WTC11 (cell line): Measurements from ENCODE around the gene FOXC1. TPM values are rescaled to one million over a fixed set of nuclear protein-coding genes. Genes with fewer than 3 reads are reported as not detected.

Source experiments
- ATAC-seq: fragments of 200-7000 bp; cut with Tn5 transposase; 2 replicates; pipeline ENCODE4 v1.10.0; 2021; ENCODE audit warnings: mild to moderate bottlenecking, moderate library complexity
- CTCF ChIA-PET: fragments of 300-600 bp; sonication (Branson Sonifier 250); formaldehyde crosslinking; loops from one replicate; lab custom pipeline; 2021; ENCODE audit warnings: antibody characterized with exemption; lab: Charles Lee
- POLR2A ChIA-PET: fragments of 350-600 bp; sonication (Branson Sonifier 250); formaldehyde crosslinking; loops from one replicate; lab custom pipeline; 2021; ENCODE audit warnings: antibody characterized with exemption; lab: Charles Lee
- DNase-seq: peaks from one replicate; pipeline ENCODE4 v3.0.0; 2021; ENCODE audit warnings: low spot score
- H3K27ac Mint-ChIP-seq: 2 replicates; pipeline ENCODE4 v1.8.0; 2021; ENCODE audit warnings: mixed read lengths
- H3K27me3 Mint-ChIP-seq: 2 replicates; pipeline ENCODE4 v1.8.0; 2021; ENCODE audit warnings: low read depth, mild to moderate bottlenecking, moderate library complexity, mixed read lengths
- H3K36me3 Mint-ChIP-seq: 2 replicates; pipeline ENCODE4 v1.8.0; 2021; ENCODE audit warnings: mixed read lengths
- H3K4me1 Mint-ChIP-seq: 2 replicates; pipeline ENCODE4 v1.8.0; 2022; ENCODE audit warnings: mixed read lengths
- H3K4me3 Mint-ChIP-seq: 2 replicates; pipeline ENCODE4 v1.8.0; 2021; ENCODE audit warnings: mild to moderate bottlenecking, moderate library complexity, mixed read lengths
- H3K9me3 Mint-ChIP-seq: 2 replicates; pipeline ENCODE4 v1.8.0; 2021; ENCODE audit warnings: mixed read lengths
- CREB1 ChIP-seq: sonication (generic); formaldehyde crosslinking; IDR thresholded peaks from 2 replicates; pipeline ENCODE4 v1.8.0; 2023; ENCODE audit warnings: mild to moderate bottlenecking, missing genetic modification reagents
- GTF2I ChIP-seq: fragments of 250-450 bp; sonication (Bioruptor Pico); conservative IDR thresholded peaks from 2 replicates; pipeline ENCODE4 v1.4.0; 2021; ENCODE audit warnings: mild to moderate bottlenecking
- JUN ChIP-seq: sonication (generic); formaldehyde crosslinking; IDR thresholded peaks from 2 replicates; pipeline ENCODE4 v1.8.0; 2023; ENCODE audit warnings: mild to moderate bottlenecking, missing genetic modification reagents
- MXD4 ChIP-seq: fragments of 250-450 bp; sonication (Bioruptor Pico); IDR thresholded peaks from 2 replicates; pipeline ENCODE4 v1.8.0; 2021; ENCODE audit warnings: mild to moderate bottlenecking, moderate library complexity, borderline replicate concordance
- NFYB ChIP-seq: sonication (generic); formaldehyde crosslinking; conservative IDR thresholded peaks from 2 replicates; pipeline ENCODE4 v1.8.0; 2022; ENCODE audit warnings: low read depth, missing genetic modification reagents
- RELA ChIP-seq: sonication (generic); formaldehyde crosslinking; IDR thresholded peaks from 2 replicates; pipeline ENCODE4 v1.8.1; 2022; ENCODE audit warnings: missing genetic modification reagents, mild to moderate bottlenecking, borderline replicate concordance
- SP1 ChIP-seq: sonication (generic); formaldehyde crosslinking; conservative IDR thresholded peaks from 2 replicates; pipeline ENCODE4 v1.8.1; 2022; ENCODE audit warnings: missing genetic modification reagents
- ZNF317 ChIP-seq: sonication (generic); formaldehyde crosslinking; IDR thresholded peaks from 2 replicates; pipeline ENCODE4 v1.8.1; 2023; ENCODE audit warnings: low read depth, mild to moderate bottlenecking, moderate library complexity, missing genetic modification reagents, borderline replicate concordance
- ZNF671 ChIP-seq: fragments of 250-450 bp; sonication (Bioruptor Pico); IDR thresholded peaks from 2 replicates; pipeline ENCODE4 v1.8.0; 2021; ENCODE audit warnings: mild to moderate bottlenecking
- total RNA-seq: library from RNA; stranded (reverse); gene quantifications from 3 replicates; pipeline ENCODE4 v1.2.3, GENCODE V29; 2021
- TF ChIP-seq, protein P1 (sequence below): sonication (generic); formaldehyde crosslinking; IDR thresholded peaks from 2 replicates; pipeline ENCODE4 v1.8.1; 2023; ENCODE audit warnings: mild to moderate bottlenecking, missing genetic modification reagents
- TF ChIP-seq, protein P2 (sequence below): fragments of 250-450 bp; sonication (Bioruptor Pico); IDR thresholded peaks from 2 replicates; pipeline ENCODE4 v1.9.0; 2021; ENCODE audit warnings: mild to moderate bottlenecking
- TF ChIP-seq, protein P3 (sequence below): fragments of 250-450 bp; sonication (Bioruptor Pico); IDR thresholded peaks from 2 replicates; pipeline ENCODE4 v1.9.0; 2021; ENCODE audit warnings: mild to moderate bottlenecking, borderline replicate concordance
- TF ChIP-seq, protein P4 (sequence below): fragments of 250-450 bp; sonication (Bioruptor Pico); conservative IDR thresholded peaks from 2 replicates; pipeline ENCODE4 v1.9.0; 2021; ENCODE audit warnings: mild to moderate bottlenecking
- TF ChIP-seq, protein P5 (sequence below): fragments of 200-600 bp; IDR thresholded peaks from 2 replicates; pipeline ENCODE4 v1.8.0; 2022; ENCODE audit warnings: antibody characterized with exemption
- TF ChIP-seq, protein P6 (sequence below): sonication (generic); formaldehyde crosslinking; IDR thresholded peaks from 2 replicates; pipeline ENCODE4 v1.8.0; 2022; ENCODE audit warnings: mild to moderate bottlenecking, missing genetic modification reagents

The FOXC1 gene
- total RNA-seq, 1 experiment from 2014 or later: 10.7 TPM

DNA sequence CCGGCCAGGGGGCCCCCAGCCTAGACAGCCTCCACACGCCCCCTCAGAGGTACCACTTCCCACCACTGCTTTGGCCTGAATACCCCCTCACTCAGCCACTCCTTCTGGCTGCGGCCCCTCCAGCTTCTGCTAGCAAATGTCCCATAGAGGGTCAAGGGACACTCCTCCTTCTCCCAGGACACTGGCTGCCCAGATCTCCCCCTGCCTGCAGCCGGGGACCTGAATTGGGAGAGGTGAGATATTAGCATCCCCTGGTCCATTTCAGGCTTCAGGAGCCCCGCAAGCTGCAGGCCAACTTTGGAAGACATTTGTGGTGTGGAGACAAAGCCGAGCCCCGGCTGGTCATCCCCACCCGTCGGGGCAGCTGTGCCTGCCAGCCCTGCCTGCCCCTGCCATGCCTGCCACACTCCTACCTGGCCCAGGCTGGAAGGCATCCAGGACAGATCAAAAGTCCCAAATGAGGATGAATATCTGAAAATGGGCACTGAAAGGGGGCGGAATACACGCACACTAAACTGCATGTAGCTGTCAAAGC is 32.5 kb upstream of the FOXC1 start:
- TF ChIP-seq, protein P1, sequence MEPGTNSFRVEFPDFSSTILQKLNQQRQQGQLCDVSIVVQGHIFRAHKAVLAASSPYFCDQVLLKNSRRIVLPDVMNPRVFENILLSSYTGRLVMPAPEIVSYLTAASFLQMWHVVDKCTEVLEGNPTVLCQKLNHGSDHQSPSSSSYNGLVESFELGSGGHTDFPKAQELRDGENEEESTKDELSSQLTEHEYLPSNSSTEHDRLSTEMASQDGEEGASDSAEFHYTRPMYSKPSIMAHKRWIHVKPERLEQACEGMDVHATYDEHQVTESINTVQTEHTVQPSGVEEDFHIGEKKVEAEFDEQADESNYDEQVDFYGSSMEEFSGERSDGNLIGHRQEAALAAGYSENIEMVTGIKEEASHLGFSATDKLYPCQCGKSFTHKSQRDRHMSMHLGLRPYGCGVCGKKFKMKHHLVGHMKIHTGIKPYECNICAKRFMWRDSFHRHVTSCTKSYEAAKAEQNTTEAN: no peak
- TF ChIP-seq RELA (no peak), ZNF317 (CRISPR knock-in tag) (no peak), ZNF671 (CRISPR knock-in tag) (no peak)
- TF ChIP-seq, protein P2, sequence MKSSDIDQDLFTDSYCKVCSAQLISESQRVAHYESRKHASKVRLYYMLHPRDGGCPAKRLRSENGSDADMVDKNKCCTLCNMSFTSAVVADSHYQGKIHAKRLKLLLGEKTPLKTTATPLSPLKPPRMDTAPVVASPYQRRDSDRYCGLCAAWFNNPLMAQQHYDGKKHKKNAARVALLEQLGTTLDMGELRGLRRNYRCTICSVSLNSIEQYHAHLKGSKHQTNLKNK: no peak
- H3K27ac Mint-ChIP-seq: no peak overlapping the region
- H3K36me3 Mint-ChIP-seq: no peaks in the 10 kb centered on the region
- ChIA-PET CTCF (interaction anchor here (0.7 to 1.1 kb wide), 3 partner anchors 22 to 826 kb away, joined by 3 read pairs; no protein-coding TSS in a partner anchor), POLR2A (no interaction called here)
- no peak for ATAC-seq
- H3K9me3 Mint-ChIP-seq: no peaks in the 10 kb centered on the region
- no peaks in the 10 kb centered on the region; the same call in 1 of the 2 replicates for H3K27me3 Mint-ChIP-seq
- peaks cover 32% of the 10 kb centered on the region for H3K4me1 Mint-ChIP-seq
- no peak for DNase-seq
- H3K4me3 Mint-ChIP-seq: no peak overlapping the region

DNA sequence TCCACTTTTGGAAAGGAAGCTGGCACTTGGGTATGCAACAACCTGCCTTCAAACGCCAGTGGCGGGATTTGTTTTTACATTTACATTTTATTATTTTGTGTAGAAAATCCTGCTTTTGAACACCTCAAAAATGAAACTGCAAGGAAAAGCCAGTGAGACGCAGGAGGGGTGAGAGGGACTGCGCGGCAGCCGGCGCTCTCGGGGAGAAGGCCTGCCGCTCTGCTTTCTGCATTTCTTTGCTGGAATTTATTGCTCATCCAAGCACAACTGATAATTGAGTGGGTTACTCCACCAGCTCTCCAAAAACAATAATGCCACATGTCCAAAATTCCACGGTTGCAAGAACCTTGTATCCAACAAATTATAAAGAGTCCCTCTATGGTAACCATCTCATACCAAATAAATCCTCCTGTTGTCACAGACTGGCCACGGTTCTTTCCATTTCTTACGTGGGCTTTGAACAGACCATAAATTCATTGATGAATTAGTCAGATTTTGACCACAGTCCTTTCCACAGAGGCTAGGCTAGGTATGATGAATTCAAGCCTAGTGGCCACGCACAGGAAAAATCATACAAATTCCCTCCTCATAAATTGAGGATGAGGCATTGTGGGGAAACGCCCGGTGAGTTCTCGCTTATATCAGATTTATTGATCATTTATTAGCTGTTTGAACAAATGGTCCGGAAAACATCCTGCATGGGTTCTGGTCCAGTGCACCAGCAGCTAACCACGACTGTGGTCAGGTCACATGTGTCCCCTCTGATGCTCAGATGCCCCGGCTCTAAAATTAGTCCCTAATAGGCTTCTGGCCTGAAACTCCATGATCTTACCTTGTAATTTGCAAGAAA is 31.6 kb upstream of the FOXC1 start:
- POLR2A ChIA-PET: no interaction called here
- no peak for ATAC-seq

DNA sequence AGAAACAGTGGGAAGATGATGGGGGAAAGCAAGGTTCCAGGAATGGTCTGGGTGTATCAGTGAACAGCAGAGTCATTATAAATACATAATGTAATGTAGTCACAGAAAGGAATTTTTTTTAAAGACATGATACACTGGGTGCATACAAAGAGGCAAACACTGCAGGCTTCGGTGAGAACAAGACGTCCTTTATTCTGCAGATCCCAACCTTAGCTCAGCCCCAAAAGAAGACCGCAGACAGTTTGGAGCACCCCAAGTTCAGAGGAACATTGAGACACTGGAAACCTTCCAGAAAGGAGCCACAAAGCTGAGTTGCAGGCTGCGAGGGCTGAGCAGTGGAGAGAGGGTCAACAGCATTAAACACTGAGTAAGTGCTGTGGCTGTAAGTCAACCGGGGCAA is 30.6 kb upstream of the FOXC1 start:
- DNase-seq (no peak), ATAC-seq (no peak)
- 0 out of 2 replicates have a peak, but pooled peaks cover 4% of the 10 kb centered on the region for H3K9me3 Mint-ChIP-seq
- ChIA-PET CTCF (interaction anchor here (0.6 to 1.9 kb wide), 2 partner anchors 17 to 1186 kb away, joined by 3 to 7 read pairs; partner anchors contain the start of gene WRNIP1), POLR2A (no interaction called here)
- no peak overlapping the region for H3K4me3 Mint-ChIP-seq
- H3K27me3 Mint-ChIP-seq: no peaks in the 10 kb centered on the region; the same call in 1 of the 2 replicates
- H3K4me1 Mint-ChIP-seq: peaks cover 24% of the 10 kb centered on the region
- H3K36me3 Mint-ChIP-seq: no peaks in the 10 kb centered on the region
- H3K27ac Mint-ChIP-seq: no peak overlapping the region
- TF ChIP-seq NFYB (CRISPR knock-in tag): no peak
- no peak for TF ChIP-seq SP1
- TF ChIP-seq MXD4 (CRISPR knock-in tag): no peak
- TF ChIP-seq GTF2I (CRISPR knock-in tag): no peak
- TF ChIP-seq, protein P2: no peak
- no peak for TF ChIP-seq JUN
- TF ChIP-seq, protein P3, sequence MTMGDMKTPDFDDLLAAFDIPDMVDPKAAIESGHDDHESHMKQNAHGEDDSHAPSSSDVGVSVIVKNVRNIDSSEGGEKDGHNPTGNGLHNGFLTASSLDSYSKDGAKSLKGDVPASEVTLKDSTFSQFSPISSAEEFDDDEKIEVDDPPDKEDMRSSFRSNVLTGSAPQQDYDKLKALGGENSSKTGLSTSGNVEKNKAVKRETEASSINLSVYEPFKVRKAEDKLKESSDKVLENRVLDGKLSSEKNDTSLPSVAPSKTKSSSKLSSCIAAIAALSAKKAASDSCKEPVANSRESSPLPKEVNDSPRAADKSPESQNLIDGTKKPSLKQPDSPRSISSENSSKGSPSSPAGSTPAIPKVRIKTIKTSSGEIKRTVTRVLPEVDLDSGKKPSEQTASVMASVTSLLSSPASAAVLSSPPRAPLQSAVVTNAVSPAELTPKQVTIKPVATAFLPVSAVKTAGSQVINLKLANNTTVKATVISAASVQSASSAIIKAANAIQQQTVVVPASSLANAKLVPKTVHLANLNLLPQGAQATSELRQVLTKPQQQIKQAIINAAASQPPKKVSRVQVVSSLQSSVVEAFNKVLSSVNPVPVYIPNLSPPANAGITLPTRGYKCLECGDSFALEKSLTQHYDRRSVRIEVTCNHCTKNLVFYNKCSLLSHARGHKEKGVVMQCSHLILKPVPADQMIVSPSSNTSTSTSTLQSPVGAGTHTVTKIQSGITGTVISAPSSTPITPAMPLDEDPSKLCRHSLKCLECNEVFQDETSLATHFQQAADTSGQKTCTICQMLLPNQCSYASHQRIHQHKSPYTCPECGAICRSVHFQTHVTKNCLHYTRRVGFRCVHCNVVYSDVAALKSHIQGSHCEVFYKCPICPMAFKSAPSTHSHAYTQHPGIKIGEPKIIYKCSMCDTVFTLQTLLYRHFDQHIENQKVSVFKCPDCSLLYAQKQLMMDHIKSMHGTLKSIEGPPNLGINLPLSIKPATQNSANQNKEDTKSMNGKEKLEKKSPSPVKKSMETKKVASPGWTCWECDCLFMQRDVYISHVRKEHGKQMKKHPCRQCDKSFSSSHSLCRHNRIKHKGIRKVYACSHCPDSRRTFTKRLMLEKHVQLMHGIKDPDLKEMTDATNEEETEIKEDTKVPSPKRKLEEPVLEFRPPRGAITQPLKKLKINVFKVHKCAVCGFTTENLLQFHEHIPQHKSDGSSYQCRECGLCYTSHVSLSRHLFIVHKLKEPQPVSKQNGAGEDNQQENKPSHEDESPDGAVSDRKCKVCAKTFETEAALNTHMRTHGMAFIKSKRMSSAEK (CRISPR knock-in tag): no peak
- no peak for TF ChIP-seq CREB1 (CRISPR knock-in tag)
- TF ChIP-seq, protein P4, sequence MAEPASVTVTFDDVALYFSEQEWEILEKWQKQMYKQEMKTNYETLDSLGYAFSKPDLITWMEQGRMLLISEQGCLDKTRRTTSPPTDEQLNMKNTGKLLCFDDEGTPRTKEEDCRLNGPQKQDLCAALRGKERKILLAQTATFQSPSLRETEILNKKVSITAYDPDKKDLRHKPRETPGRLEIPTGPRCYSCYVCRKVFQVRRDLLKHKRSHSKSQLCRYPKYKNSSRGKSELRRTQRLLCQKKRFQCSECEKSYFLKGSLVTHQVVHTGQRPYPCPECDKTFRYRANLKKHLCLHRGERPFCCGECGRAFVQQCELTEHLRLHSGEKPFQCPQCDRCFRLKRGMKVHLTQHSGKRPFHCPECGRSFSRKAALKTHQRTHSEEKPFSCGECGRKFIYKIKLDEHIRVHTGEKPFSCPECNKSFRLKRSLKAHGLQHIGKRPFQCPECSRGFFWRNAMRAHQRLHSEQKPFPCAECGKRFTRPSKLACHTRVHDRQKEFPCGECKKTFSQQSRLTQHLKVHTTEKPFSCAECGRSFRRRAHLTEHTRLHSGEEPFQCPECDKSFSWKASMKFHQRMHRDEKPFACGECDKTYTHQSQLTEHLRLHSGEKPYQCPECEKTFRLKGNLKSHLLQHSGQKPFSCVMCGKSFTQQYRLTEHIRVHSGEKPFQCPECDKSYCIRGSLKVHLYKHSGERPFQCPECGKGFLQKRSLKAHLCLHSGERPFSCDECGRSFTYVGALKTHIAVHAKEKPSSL: no peak
- TF ChIP-seq, protein P5, sequence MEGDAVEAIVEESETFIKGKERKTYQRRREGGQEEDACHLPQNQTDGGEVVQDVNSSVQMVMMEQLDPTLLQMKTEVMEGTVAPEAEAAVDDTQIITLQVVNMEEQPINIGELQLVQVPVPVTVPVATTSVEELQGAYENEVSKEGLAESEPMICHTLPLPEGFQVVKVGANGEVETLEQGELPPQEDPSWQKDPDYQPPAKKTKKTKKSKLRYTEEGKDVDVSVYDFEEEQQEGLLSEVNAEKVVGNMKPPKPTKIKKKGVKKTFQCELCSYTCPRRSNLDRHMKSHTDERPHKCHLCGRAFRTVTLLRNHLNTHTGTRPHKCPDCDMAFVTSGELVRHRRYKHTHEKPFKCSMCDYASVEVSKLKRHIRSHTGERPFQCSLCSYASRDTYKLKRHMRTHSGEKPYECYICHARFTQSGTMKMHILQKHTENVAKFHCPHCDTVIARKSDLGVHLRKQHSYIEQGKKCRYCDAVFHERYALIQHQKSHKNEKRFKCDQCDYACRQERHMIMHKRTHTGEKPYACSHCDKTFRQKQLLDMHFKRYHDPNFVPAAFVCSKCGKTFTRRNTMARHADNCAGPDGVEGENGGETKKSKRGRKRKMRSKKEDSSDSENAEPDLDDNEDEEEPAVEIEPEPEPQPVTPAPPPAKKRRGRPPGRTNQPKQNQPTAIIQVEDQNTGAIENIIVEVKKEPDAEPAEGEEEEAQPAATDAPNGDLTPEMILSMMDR: no peak

More for the DNA sequence above, 31.6 kb upstream of the FOXC1 start:
- H3K27ac Mint-ChIP-seq: no peak overlapping the region
- TF ChIP-seq, protein P6, sequence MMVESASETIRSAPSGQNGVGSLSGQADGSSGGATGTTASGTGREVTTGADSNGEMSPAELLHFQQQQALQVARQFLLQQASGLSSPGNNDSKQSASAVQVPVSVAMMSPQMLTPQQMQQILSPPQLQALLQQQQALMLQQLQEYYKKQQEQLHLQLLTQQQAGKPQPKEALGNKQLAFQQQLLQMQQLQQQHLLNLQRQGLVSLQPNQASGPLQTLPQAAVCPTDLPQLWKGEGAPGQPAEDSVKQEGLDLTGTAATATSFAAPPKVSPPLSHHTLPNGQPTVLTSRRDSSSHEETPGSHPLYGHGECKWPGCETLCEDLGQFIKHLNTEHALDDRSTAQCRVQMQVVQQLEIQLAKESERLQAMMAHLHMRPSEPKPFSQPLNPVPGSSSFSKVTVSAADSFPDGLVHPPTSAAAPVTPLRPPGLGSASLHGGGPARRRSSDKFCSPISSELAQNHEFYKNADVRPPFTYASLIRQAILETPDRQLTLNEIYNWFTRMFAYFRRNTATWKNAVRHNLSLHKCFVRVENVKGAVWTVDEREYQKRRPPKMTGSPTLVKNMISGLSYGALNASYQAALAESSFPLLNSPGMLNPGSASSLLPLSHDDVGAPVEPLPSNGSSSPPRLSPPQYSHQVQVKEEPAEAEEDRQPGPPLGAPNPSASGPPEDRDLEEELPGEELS (CRISPR knock-in tag): no peak
- peaks cover 32% of the 10 kb centered on the region for H3K4me1 Mint-ChIP-seq
- CTCF ChIA-PET: interaction anchor here (0.7 kb wide), 1 partner anchor 23 kb away, joined by 3 read pairs; no protein-coding TSS in a partner anchor
- no peak for DNase-seq
- no peaks in the 10 kb centered on the region for H3K36me3 Mint-ChIP-seq
- no peaks in the 10 kb centered on the region for H3K9me3 Mint-ChIP-seq
- no peak overlapping the region for H3K4me3 Mint-ChIP-seq
- H3K27me3 Mint-ChIP-seq: no peaks in the 10 kb centered on the region; the same call in 1 of the 2 replicates
